ENCODE results near the gene INO80. TPM values are rescaled to one million over a fixed set of nuclear protein-coding genes. Genes with fewer than 3 reads are reported as not detected.

The INO80 gene
- total RNA-seq, 2 donors from 2014 or later, result 23.0 to 51.2 TPM

DNA sequence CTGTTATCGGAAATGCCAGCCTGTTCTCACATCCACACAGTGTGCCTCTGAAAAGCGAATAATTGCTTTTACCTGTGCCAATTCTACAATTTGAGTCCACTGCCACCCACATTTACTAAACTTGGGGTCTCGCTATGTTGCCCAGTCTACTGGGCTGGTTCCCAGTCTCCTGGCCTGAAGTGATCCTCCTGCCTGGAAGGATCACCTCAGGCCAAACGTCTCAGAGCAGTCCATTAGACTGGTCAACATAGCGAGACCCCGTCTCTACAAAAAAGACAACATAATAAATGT lies 827 bp upstream of the INO80 start:
- Histone ChIP-seq H3K27me3 (replicated peaks; ENCODE audit: insufficient read depth) (no peaks in the 10 kb centered on the region), H3K36me3 (no peaks in the 10 kb centered on the region), H3K9me3 (no peaks in the 10 kb centered on the region), H3K4me3 (peak overlapping the region; percentile 96 to 98), H3K4me1 (replicated peaks) (no peaks in the 10 kb centered on the region), H3K27ac (peak overlapping the region; percentile 100)
- 73% methylated on average over 6 of the region's 6 CpGs for WGBS
- intact Hi-C loops (cut with DNase I), result loop anchor here (5.0 to 10.0 kb wide), 2 partner anchors 115 to 212 kb away; partner anchors contain the start of genes CHP1 and EXD1
- no peak for DNase-seq (ENCODE audit: low spot score)
- TF ChIP-seq, protein P1, sequence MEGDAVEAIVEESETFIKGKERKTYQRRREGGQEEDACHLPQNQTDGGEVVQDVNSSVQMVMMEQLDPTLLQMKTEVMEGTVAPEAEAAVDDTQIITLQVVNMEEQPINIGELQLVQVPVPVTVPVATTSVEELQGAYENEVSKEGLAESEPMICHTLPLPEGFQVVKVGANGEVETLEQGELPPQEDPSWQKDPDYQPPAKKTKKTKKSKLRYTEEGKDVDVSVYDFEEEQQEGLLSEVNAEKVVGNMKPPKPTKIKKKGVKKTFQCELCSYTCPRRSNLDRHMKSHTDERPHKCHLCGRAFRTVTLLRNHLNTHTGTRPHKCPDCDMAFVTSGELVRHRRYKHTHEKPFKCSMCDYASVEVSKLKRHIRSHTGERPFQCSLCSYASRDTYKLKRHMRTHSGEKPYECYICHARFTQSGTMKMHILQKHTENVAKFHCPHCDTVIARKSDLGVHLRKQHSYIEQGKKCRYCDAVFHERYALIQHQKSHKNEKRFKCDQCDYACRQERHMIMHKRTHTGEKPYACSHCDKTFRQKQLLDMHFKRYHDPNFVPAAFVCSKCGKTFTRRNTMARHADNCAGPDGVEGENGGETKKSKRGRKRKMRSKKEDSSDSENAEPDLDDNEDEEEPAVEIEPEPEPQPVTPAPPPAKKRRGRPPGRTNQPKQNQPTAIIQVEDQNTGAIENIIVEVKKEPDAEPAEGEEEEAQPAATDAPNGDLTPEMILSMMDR (IDR thresholded peaks at IDR 0.05), result no peak
- TF ChIP-seq POLR2AphosphoS5 (IDR thresholded peaks at IDR 0.05), result no peak

DNA sequence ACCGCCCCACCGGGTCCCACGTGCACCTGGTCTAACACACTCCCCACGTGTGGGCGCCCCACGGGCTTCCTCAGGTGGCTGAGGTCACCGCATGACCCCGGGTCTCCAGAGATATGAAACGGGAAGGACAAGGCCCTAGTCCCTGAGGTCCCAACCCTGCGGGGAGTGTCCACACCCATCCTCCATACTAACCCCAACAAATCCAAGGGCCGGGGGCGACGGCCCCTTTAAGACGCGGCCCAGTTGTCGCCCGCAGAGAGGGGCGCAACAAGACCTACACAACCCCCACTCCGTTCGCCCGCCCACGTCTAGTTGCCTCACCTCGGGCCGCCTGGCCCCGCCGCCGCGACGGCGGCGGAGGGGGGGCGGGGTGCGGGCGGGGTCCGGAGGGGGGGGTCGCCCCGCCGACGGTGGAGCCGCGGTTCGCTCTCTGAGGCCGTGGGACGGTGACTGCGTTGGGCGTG lies 396 bp downstream of the INO80 start:
- no peaks in the 10 kb centered on the region for H3K27me3 ChIP-seq (replicated peaks; ENCODE audit: insufficient read depth)
- intact Hi-C loops (cut with DNase I), result loop anchor here (5.0 to 10.0 kb wide), 2 partner anchors 117 to 211 kb away; partner anchors contain the start of genes CHP1 and EXD1
- TF ChIP-seq POLR2AphosphoS5 (IDR thresholded peaks at IDR 0.05), result no peak
- TF ChIP-seq, protein P1 (IDR thresholded peaks at IDR 0.05), result no peak
- TF ChIP-seq POLR2A (IDR thresholded peaks at IDR 0.05), result no peak
- under 1% methylated on average over 34 of the region's 46 CpGs for WGBS
- H3K4me1 ChIP-seq (replicated peaks), result no peaks in the 10 kb centered on the region
- H3K36me3 ChIP-seq, result no peaks in the 10 kb centered on the region
- peak; percentile 44 for DNase-seq (ENCODE audit: low spot score)
- H3K27ac ChIP-seq, result peak overlapping the region; percentile 100
- no peaks in the 10 kb centered on the region for H3K9me3 ChIP-seq
- H3K4me3 ChIP-seq, result peak overlapping the region; percentile 96 to 98

DNA sequence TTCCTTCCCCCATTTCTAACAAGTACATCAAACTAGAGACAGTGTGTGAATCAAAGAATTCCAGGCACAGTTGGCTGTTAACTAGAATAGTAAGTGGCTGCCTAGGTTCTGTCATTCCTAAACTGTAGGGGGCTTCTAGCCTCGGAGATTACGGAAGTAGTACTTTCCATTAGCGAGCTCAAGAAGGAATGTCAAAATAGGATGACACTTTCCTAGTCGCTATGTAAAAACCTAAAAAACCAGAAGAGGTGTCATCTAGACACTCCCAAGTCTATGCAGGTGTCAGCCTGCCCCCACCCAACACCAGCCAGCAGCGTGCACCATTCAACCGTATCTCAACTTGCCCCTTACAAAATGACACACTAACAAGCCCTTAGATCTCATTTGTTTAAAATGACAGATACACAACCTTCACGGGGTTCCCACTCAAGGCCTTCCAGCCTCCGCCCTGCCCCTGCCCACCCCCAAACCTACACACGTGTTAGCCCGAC lies 874 bp downstream of the INO80 start:
- TF ChIP-seq POLR2A (IDR thresholded peaks at IDR 0.05), result no peak
- H3K9me3 ChIP-seq, result no peaks in the 10 kb centered on the region
- no peak for DNase-seq (ENCODE audit: low spot score)
- no peaks in the 10 kb centered on the region for H3K36me3 ChIP-seq
- no peaks in the 10 kb centered on the region for H3K4me1 ChIP-seq (replicated peaks)
- peak overlapping the region; percentile 96 to 98 for H3K4me3 ChIP-seq
- no peaks in the 10 kb centered on the region for H3K27me3 ChIP-seq (replicated peaks; ENCODE audit: insufficient read depth)
- H3K27ac ChIP-seq, result peak overlapping the region; percentile 100
- WGBS, result under 1% methylated on average over 10 of the region's 10 CpGs
- intact Hi-C loops (cut with DNase I), result loop anchor here (5.0 to 10.0 kb wide), 2 partner anchors 117 to 210 kb away; partner anchors contain the start of genes CHP1 and EXD1

DNA sequence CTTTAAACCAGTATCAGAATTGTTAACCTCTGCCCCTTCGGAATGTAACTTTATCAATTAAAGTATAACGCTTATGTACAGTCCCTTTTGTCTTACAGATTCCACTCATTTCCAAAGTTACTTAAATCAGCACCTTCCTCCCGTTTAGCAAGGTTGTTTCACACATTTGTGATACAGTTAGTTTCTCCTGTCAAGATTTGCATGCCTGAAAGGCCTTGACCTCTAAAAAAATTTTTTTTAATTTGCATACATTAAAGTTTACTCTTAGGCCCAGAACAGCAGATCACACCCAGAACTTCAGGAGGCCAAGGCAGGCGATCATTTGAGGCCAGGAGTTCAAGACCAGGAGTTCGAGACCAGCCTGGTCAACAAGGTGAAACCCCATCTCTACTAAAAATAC lies 9.1 kb downstream of the INO80 start:
- intact Hi-C loops (cut with DNase I), result no loop called here
- Histone ChIP-seq H3K27ac (no peak overlapping the region), H3K27me3 (replicated peaks; ENCODE audit: insufficient read depth) (no peaks in the 10 kb centered on the region), H3K4me3 (no peak overlapping the region), H3K4me1 (replicated peaks) (no peaks in the 10 kb centered on the region), H3K36me3 (no peaks in the 10 kb centered on the region), H3K9me3 (no peaks in the 10 kb centered on the region)
- no peak for DNase-seq (ENCODE audit: low spot score)
- TF ChIP-seq, protein P1 (IDR thresholded peaks at IDR 0.05), result no peak
- TF ChIP-seq POLR2AphosphoS5 (IDR thresholded peaks at IDR 0.05) (no peak), POLR2A (IDR thresholded peaks at IDR 0.05) (no peak)
- WGBS, result 90% methylated on average over 5 of the region's 5 CpGs

DNA sequence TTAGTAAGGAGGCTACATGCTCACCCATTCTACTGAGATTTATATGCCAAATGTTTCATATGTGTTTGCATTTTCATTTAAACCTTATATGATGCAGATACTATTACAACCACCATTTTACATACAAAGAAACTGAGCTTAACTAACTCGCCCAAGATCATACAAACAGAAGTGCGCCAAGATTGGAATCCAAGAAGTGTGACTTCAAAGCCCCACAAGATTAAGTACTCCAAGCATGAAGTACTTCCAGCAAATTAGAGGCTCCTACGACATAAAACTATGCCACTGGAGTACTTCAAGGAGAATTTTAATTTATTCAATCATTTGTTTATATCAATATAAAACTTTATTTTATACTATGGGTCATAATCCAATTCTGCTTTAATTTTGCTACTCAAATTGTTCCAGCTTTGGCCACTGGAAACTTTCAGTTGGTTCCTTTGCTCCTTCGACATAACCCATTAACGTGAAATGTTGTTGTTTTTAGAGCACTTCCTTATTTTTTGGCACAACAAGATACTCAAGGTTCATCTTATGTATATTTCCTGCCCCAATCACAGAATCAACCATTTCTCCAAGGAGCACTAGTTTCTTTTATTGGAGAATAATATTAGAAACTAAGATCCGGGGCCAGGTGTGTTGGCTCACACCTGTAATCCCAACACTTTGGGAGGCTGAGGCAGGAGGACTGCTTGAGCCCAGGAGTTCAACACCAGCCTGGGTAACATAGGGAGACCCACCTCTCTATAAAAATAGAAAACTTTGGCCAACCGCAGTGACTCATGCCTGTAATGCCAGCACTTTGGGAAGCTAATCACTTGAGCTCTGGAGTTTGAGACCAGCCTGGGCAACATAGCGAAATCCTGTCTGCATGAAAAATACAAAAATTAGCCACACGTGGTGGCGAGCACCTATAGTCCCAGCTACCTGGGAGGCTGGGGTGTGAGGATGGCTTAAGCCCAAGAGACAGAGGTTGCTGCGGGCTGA lies 10.4 kb downstream of the INO80 start:
- WGBS, result 86% methylated on average over 11 of the region's 11 CpGs
- Histone ChIP-seq H3K27me3 (replicated peaks; ENCODE audit: insufficient read depth) (no peaks in the 10 kb centered on the region), H3K4me1 (replicated peaks) (no peaks in the 10 kb centered on the region), H3K9me3 (no peaks in the 10 kb centered on the region), H3K36me3 (no peaks in the 10 kb centered on the region), H3K27ac (no peak overlapping the region), H3K4me3 (no peak overlapping the region)
- intact Hi-C loops (cut with DNase I), result no loop called here
- no peak for DNase-seq (ENCODE audit: low spot score)
- TF ChIP-seq POLR2A (IDR thresholded peaks at IDR 0.05), result no peak
- TF ChIP-seq POLR2AphosphoS5 (IDR thresholded peaks at IDR 0.05), result no peak
- TF ChIP-seq, protein P1 (IDR thresholded peaks at IDR 0.05), result no peak

Measured in prostate gland (tissue), 2 donors.